Measurements from ENCODE around the gene RPL41. TPM values are rescaled to one million over a fixed set of nuclear protein-coding genes. Genes with fewer than 3 reads are reported as not detected.

The RPL41 gene
- total and polyA plus RNA-seq, 9 of the 15 experiments (the other 6 are each of a cell fraction or from before 2014, with no cell fraction given) = 3,403 to 11,276 (median 5,604) TPM

- TF ChIP-seq ZBTB26 (CRISPR knock-in tag; IDR thresholded peaks at IDR 0.05) (no peak), EHMT2 (IDR thresholded peaks at IDR 0.05) (no peak; the same call in 1 of the 2 replicates), ARID3A (IDR thresholded peaks at IDR 0.05; ENCODE audit: borderline replicate concordance, low read depth, low read length) (no peak), GTF2F1 (IDR thresholded peaks at IDR 0.05; ENCODE audit: low read depth, low read length) (no peak), CTCF (IDR thresholded peaks at IDR 0.05 in 2 of 3, conservative IDR thresholded peaks at IDR 0.05 in 1 of 3; ENCODE audit: insufficient read depth in 2 of 3, low read depth in 1 of 3, low read length in 3 of 3) (peak; percentile 73 to 85 (median 81)), ESRRA (IDR thresholded peaks at IDR 0.05; ENCODE audit: borderline replicate concordance, low read depth) (peak; percentile 88), SMC3 (conservative IDR thresholded peaks at IDR 0.05; ENCODE audit: insufficient read depth, low read depth, low read length) (peak; percentile 25; the same call in 1 of the 2 replicates), PURB (CRISPR knock-in tag; IDR thresholded peaks at IDR 0.05; ENCODE audit: low read depth) (no peak), TARDBP (IDR thresholded peaks at IDR 0.05) (no peak), ETS1 (conservative IDR thresholded peaks at IDR 0.05; ENCODE audit: control insufficient read depth, low read depth, low read length) (no peak), RCOR1 (IDR thresholded peaks at IDR 0.05; ENCODE audit: borderline replicate concordance in 1 of 2, low read depth in 2 of 2, low read length in 2 of 2) (peak in 1 of 2 experiments; percentile 37; a peak in 1 of 4 replicates), NR0B1 (IDR thresholded peaks at IDR 0.05; ENCODE audit: partially characterized antibody) (no peak), RAD21 (CRISPR knock-in tag; conservative IDR thresholded peaks at IDR 0.05 in 1 of 2, IDR thresholded peaks at IDR 0.05 in 1 of 2) (peak in 1 of 2 experiments; percentile 58; a peak in 3 of 4 replicates), IFI16 (CRISPR knock-in tag; IDR thresholded peaks at IDR 0.05) (no peak), ATF4 (CRISPR knock-in tag; IDR thresholded peaks at IDR 0.05) (no peak), MYC (IDR thresholded peaks at IDR 0.05; ENCODE audit: low read depth, low read length) (0 out of 2 replicates have a peak, but pooled peaks have one; percentile 20), MYC (CRISPR knock-in tag; IDR thresholded peaks at IDR 0.05; ENCODE audit: borderline replicate concordance, low read depth) (no peak), TAF1 (IDR thresholded peaks at IDR 0.05; ENCODE audit: control insufficient read depth, extremely low read depth, insufficient read depth, low read length, severe bottlenecking) (no peak)
These were observed 31.4 kb upstream of the RPL41 start (continued) for GRCh38 chr12:56084958-56085543.

Data from K562 (cell line).